GM18861 (cell line): Measurements from ENCODE around the gene HTR3D.
"Not testable (repeated sequence)": the region's sequence is repeated elsewhere in the genome, so short reads cannot be mapped to it uniquely, and the experiment has no call there.

ENCODE experiments used
- ATAC-seq: cut with Tn5 transposase; IDR thresholded peaks from one replicate; pipeline ENCODE4 v1.9.1; 2021; ENCODE audit not compliant: unreplicated experiment

Gene HTR3D

GRCh38 chr3:184031187-184031792 lies at the start of gene HTR3D:
HTR3D (plus strand) TSS chr3:184031742; CDS start chr3:184031742, 0 bp downstream.
- ATAC-seq, result no peak

GRCh38 chr3:183981990-183982644 lies 49.4 kb upstream of the HTR3D start:
- no peak for ATAC-seq

- ATAC-seq, result no peak
Measured at GRCh38 chr3:183984127-183984740, 47.3 kb upstream of the HTR3D start.

GRCh38 chr3:183984749-183985729 lies 46.5 kb upstream of the HTR3D start:
- ATAC-seq, result no peak

- ATAC-seq, result no peak
Measured at GRCh38 chr3:183987000-183987600, 44.4 kb upstream of the HTR3D start.

- ATAC-seq, result no peak
Measured at GRCh38 chr3:183988216-183988790, 43.2 kb upstream of the HTR3D start.

- no peak for ATAC-seq
Measured at GRCh38 chr3:183991403-183991802, 40.1 kb upstream of the HTR3D start.

GRCh38 chr3:184001761-184002160 lies 29.8 kb upstream of the HTR3D start:
- ATAC-seq, result no peak

GRCh38 chr3:184002469-184002868 lies 29.1 kb upstream of the HTR3D start:
- no peak for ATAC-seq

GRCh38 chr3:184003187-184003967 lies 28.2 kb upstream of the HTR3D start:
- no peak for ATAC-seq

- no peak for ATAC-seq
Measured at GRCh38 chr3:184004476-184004875, 27.1 kb upstream of the HTR3D start.

- ATAC-seq, result peak; percentile 71
Measured at GRCh38 chr3:184005941-184006507, 25.5 kb upstream of the HTR3D start.

GRCh38 chr3:184007143-184007813 lies 24.3 kb upstream of the HTR3D start:
- ATAC-seq, result not testable (repeated sequence)

- no peak for ATAC-seq
Measured at GRCh38 chr3:184008161-184008560, 23.4 kb upstream of the HTR3D start.

GRCh38 chr3:184011230-184011876 lies 20.2 kb upstream of the HTR3D start:
- ATAC-seq, result no peak

GRCh38 chr3:184011937-184012889 lies 19.3 kb upstream of the HTR3D start:
- ATAC-seq, result no peak

GRCh38 chr3:184015381-184016019 lies 16.0 kb upstream of the HTR3D start:
- no peak for ATAC-seq
